ENCODE results near the gene S1PR2. TPM values are rescaled to one million over a fixed set of nuclear protein-coding genes. Genes with fewer than 3 reads are reported as not detected.

S1PR2 gene
- total RNA-seq, 1 donor from 2014 or later = 5.6 TPM

- peaks cover 20% of the 10 kb centered on the region for H3K36me3 Mint-ChIP-seq (ENCODE audit: low read depth)
- H3K9me3 Mint-ChIP-seq = no peaks in the 10 kb centered on the region
- no peak for TF ChIP-seq CTCF (IDR thresholded peaks at IDR 0.05)
- no peaks in the 10 kb centered on the region for H3K27me3 Mint-ChIP-seq
- ATAC-seq (ENCODE audit: low read depth) (no peak), DNase-seq (no peak)
- POLR2A ChIA-PET = interaction anchor here (0.6 kb wide), 1 partner anchor 104 kb away, joined by 4 read pairs; no protein-coding TSS in a partner anchor
- peaks cover 20% of the 10 kb centered on the region for H3K4me1 Mint-ChIP-seq
- no peak overlapping the region for H3K4me3 Mint-ChIP-seq
- CTCF ChIA-PET = interaction anchor here (0.7 kb wide), 1 partner anchor 162 kb away, joined by 3 read pairs; no protein-coding TSS in a partner anchor
- H3K27ac Mint-ChIP-seq = no peak overlapping the region
- intact Hi-C loops (cut with micrococcal nuclease) = loop anchor here (10.0 kb wide), 1 partner anchor 85 kb away; the partner anchor contains the start of genes ANGPTL6 and PPAN
Observed at GRCh38 chr19:10190026-10190425, 41.1 kb downstream of the S1PR2 start.

GRCh38 chr19:10189616-10190015 is 41.5 kb downstream of the S1PR2 start:
- TF ChIP-seq CTCF (IDR thresholded peaks at IDR 0.05) = no peak
- POLR2A ChIA-PET = interaction anchor here (0.6 kb wide), 1 partner anchor 104 kb away, joined by 4 read pairs; no protein-coding TSS in a partner anchor
- H3K4me1 Mint-ChIP-seq = peaks cover 18% of the 10 kb centered on the region
- intact Hi-C loops (cut with micrococcal nuclease) = loop anchor here (10.0 kb wide), 1 partner anchor 85 kb away; the partner anchor contains the start of genes ANGPTL6 and PPAN
- no peak for DNase-seq
- ATAC-seq (ENCODE audit: low read depth) = no peak
- H3K27ac Mint-ChIP-seq = no peak overlapping the region
- H3K36me3 Mint-ChIP-seq (ENCODE audit: low read depth) = peaks cover 20% of the 10 kb centered on the region
- CTCF ChIA-PET = interaction anchor here (0.7 kb wide), 1 partner anchor 162 kb away, joined by 3 read pairs; no protein-coding TSS in a partner anchor
- no peaks in the 10 kb centered on the region for H3K9me3 Mint-ChIP-seq
- H3K4me3 Mint-ChIP-seq = no peak overlapping the region
- H3K27me3 Mint-ChIP-seq = no peaks in the 10 kb centered on the region

GRCh38 chr19:10187315-10187714 is 43.8 kb downstream of the S1PR2 start:
- no peak for TF ChIP-seq CTCF (IDR thresholded peaks at IDR 0.05)
- ATAC-seq (ENCODE audit: low read depth) (no peak), DNase-seq (no peak)
- intact Hi-C loops (cut with micrococcal nuclease) = no loop called here
- Mint-ChIP-seq H3K4me1 (peaks cover 8% of the 10 kb centered on the region), H3K36me3 (ENCODE audit: low read depth) (peaks cover 22% of the 10 kb centered on the region), H3K9me3 (no peaks in the 10 kb centered on the region), H3K27me3 (no peaks in the 10 kb centered on the region), H3K4me3 (no peak overlapping the region), H3K27ac (no peak overlapping the region)
- ChIA-PET POLR2A (no interaction called here), CTCF (interaction anchor here (0.6 to 1.7 kb wide), 2 partner anchors 10 to 63 kb away, joined by 3 to 5 read pairs; no protein-coding TSS in a partner anchor)

- ATAC-seq (ENCODE audit: low read depth) (no peak), DNase-seq (no peak)
- no peak overlapping the region for H3K27ac Mint-ChIP-seq
- H3K9me3 Mint-ChIP-seq = no peaks in the 10 kb centered on the region
- H3K4me1 Mint-ChIP-seq = peaks cover 6% of the 10 kb centered on the region
- intact Hi-C loops (cut with micrococcal nuclease) = no loop called here
- no peaks in the 10 kb centered on the region for H3K27me3 Mint-ChIP-seq
- no peak overlapping the region for H3K4me3 Mint-ChIP-seq
- peaks cover 36% of the 10 kb centered on the region for H3K36me3 Mint-ChIP-seq (ENCODE audit: low read depth)
- POLR2A ChIA-PET = no interaction called here
- CTCF ChIA-PET = interaction anchor here (1.6 kb wide), 1 partner anchor 65 kb away, joined by 6 read pairs; no protein-coding TSS in a partner anchor
- TF ChIP-seq CTCF (IDR thresholded peaks at IDR 0.05) = no peak
Observed at GRCh38 chr19:10184636-10185035, 46.5 kb downstream of the S1PR2 start.

- H3K27me3 Mint-ChIP-seq = no peaks in the 10 kb centered on the region
- ChIA-PET POLR2A (no interaction called here), CTCF (interaction anchor here (1.6 kb wide), 1 partner anchor 66 kb away, joined by 6 read pairs; no protein-coding TSS in a partner anchor)
- TF ChIP-seq CTCF (IDR thresholded peaks at IDR 0.05) = no peak
- H3K9me3 Mint-ChIP-seq = no peaks in the 10 kb centered on the region
- H3K36me3 Mint-ChIP-seq (ENCODE audit: low read depth) = peaks cover 41% of the 10 kb centered on the region
- no peak overlapping the region for H3K27ac Mint-ChIP-seq
- H3K4me3 Mint-ChIP-seq = no peak overlapping the region
- no peak for DNase-seq
- peaks cover 6% of the 10 kb centered on the region for H3K4me1 Mint-ChIP-seq
- no peak for ATAC-seq (ENCODE audit: low read depth)
- intact Hi-C loops (cut with micrococcal nuclease) = no loop called here
Observed at GRCh38 chr19:10183926-10184325, 47.2 kb downstream of the S1PR2 start.
